ENCODE measurements around the gene STK32A. TPM values are rescaled to one million over a fixed set of nuclear protein-coding genes. Genes with fewer than 3 reads are reported as not detected.

The STK32A gene
- total and polyA plus RNA-seq, 10 donors, result 0.15 to 3.1 (median 0.90) TPM

DNA sequence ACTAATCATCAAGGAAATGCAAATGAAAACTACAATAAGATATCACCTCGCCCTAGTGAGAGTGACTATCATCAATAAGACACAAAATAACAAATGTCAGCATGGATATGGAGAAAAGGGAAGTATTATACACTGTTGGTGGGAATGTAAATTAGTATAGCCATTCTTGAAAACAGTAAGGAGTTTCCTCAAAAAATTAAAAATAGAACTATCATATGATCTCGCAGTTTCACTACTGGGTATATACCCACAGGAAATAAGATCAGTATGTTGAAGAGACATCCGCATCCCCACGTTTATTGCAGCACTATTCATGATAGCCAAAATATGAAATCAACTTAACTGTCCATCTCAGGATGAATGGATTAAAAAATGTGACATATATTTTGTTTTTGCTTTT lies 31.6 kb upstream of the STK32A start:
- TF ChIP-seq POLR2A (IDR thresholded peaks at IDR 0.05) (no peak), POLR2AphosphoS5 (IDR thresholded peaks at IDR 0.05) (no peak)
- TF ChIP-seq, protein P1, sequence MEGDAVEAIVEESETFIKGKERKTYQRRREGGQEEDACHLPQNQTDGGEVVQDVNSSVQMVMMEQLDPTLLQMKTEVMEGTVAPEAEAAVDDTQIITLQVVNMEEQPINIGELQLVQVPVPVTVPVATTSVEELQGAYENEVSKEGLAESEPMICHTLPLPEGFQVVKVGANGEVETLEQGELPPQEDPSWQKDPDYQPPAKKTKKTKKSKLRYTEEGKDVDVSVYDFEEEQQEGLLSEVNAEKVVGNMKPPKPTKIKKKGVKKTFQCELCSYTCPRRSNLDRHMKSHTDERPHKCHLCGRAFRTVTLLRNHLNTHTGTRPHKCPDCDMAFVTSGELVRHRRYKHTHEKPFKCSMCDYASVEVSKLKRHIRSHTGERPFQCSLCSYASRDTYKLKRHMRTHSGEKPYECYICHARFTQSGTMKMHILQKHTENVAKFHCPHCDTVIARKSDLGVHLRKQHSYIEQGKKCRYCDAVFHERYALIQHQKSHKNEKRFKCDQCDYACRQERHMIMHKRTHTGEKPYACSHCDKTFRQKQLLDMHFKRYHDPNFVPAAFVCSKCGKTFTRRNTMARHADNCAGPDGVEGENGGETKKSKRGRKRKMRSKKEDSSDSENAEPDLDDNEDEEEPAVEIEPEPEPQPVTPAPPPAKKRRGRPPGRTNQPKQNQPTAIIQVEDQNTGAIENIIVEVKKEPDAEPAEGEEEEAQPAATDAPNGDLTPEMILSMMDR (IDR thresholded peaks at IDR 0.05 in 8 of 11, conservative IDR thresholded peaks at IDR 0.05 in 3 of 11), result no peak

DNA sequence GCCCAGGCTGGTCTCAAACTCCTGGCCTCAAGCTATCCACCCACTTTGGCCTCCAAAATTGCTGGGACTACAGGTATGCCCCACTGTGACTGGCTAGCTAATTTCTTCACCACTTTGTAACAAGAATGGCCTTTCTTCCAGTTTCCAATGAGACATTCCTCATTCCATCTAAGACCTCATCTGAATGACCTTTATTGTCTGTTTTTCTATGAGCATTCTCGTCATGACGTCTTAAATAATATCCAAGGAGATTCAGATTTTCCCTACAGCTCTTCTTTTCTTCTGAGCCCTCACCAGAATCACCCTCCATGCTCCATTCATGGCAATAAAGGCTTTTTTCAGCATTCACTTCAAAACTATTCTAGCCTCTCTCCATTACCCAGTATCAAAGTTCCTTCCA lies 30.2 kb upstream of the STK32A start:
- intact Hi-C loops (cut with DNase I; ENCODE audit: low total_unique reads), result no loop called here
- no peaks in the 10 kb centered on the region for H3K36me3 ChIP-seq
- H3K4me3 ChIP-seq, result no peak overlapping the region
- no peaks in the 10 kb centered on the region for H3K27me3 ChIP-seq (replicated peaks in 1 of 7)
- H3K4me1 ChIP-seq, result no peaks in the 10 kb centered on the region
- 71 to 90% (median 82%) methylated on average over 2 of the region's 2 CpGs for WGBS, 5 donors
- DNase-seq, result no peak
- H3K27ac ChIP-seq, result no peak overlapping the region
- peaks cover 0 to 10% (median 1%) of the 10 kb centered on the region in 8 donors for H3K9me3 ChIP-seq
- no peak for TF ChIP-seq POLR2A (IDR thresholded peaks at IDR 0.05)
- TF ChIP-seq, protein P1 (IDR thresholded peaks at IDR 0.05 in 8 of 11, conservative IDR thresholded peaks at IDR 0.05 in 3 of 11), result no peak
- TF ChIP-seq POLR2AphosphoS5 (IDR thresholded peaks at IDR 0.05), result no peak

More for the DNA sequence above, 31.6 kb upstream of the STK32A start:
- H3K4me3 ChIP-seq, result no peak overlapping the region
- DNase-seq, result no peak
- intact Hi-C loops (cut with DNase I; ENCODE audit: low total_unique reads), result no loop called here
- 30 to 43% (median 37%) methylated on average over 4 of the region's 4 CpGs for WGBS, 5 donors
- H3K27me3 ChIP-seq (replicated peaks in 1 of 7), result no peaks in the 10 kb centered on the region
- no peaks in the 10 kb centered on the region for H3K4me1 ChIP-seq
- no peaks in the 10 kb centered on the region for H3K36me3 ChIP-seq
- H3K27ac ChIP-seq, result no peak overlapping the region
- peaks cover 0 to 10% (median 1%) of the 10 kb centered on the region in 8 donors for H3K9me3 ChIP-seq

DNA sequence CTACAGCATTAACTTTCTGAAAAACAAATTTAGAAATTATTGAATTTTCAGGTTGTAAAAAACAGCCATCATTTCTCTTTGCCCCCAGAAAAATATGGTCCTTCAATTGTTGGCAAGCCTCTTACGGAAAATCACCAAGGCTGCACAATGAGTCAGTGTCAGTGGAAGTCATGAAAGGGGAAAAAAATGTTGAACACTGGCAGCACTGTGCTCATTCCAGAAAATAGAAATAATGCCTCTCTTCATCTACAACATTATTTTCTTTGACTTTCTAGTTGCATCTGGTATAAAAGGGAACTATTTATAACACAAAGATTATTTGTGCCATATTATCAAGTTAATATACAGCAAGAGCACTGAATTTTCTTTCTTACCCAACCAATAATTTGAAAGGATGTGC lies 26.7 kb upstream of the STK32A start:
- no peak overlapping the region for H3K27ac ChIP-seq
- H3K36me3 ChIP-seq, result no peaks in the 10 kb centered on the region
- 69 to 88% (median 86%) methylated on average over 1 of the region's 1 CpG for WGBS, 5 donors
- DNase-seq, result no peak
- H3K9me3 ChIP-seq, result peaks cover 0 to 10% (median 1%) of the 10 kb centered on the region in 8 donors
- H3K27me3 ChIP-seq (replicated peaks in 1 of 7), result no peaks in the 10 kb centered on the region
- H3K4me1 ChIP-seq, result no peaks in the 10 kb centered on the region
- H3K4me3 ChIP-seq, result no peak overlapping the region
- intact Hi-C loops (cut with DNase I; ENCODE audit: low total_unique reads), result no loop called here
- TF ChIP-seq POLR2A (IDR thresholded peaks at IDR 0.05), result no peak
- TF ChIP-seq, protein P1 (IDR thresholded peaks at IDR 0.05 in 8 of 11, conservative IDR thresholded peaks at IDR 0.05 in 3 of 11), result no peak
- no peak for TF ChIP-seq POLR2AphosphoS5 (IDR thresholded peaks at IDR 0.05)

DNA sequence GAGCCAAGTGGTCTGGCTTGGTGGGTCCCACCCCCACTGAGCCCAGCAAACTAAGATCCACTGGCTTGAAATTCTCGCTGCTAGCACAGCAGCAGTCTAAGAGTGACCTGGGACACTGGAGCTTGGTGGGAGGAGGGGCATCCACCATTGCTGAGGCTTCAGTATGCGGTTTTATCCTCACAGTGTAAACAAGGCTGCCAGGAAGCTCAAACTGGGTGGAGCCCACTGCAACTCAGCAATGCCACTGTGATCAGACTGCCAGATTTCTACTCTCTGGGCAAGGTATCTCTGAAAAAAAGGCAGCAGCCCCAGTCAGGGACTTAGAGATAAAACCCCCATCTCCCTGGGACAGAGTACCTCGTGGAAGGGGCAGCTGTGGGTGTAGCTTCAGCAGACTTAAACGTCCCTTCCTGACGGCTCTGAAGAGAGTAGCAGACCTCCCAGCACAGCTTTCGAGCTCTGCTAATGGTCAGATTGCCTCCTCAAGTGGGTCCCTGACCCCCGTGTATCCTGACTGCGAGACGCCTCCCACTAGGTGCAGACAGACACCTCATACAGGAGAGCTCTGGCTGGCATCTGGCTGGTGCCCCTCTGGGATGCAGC lies 18.2 kb upstream of the STK32A start:
- H3K27me3 ChIP-seq (replicated peaks in 1 of 7), result peaks cover 0 to 4% (median 0%) of the 10 kb centered on the region in 7 donors
- 46 to 61% (median 52%) methylated on average over 7 to 9 of the region's 9 CpGs for WGBS, 5 donors
- no peaks in the 10 kb centered on the region for H3K36me3 ChIP-seq

More for the DNA sequence above, 18.2 kb upstream of the STK32A start:
- no peak overlapping the region for H3K4me3 ChIP-seq
- H3K9me3 ChIP-seq, result peaks cover 0 to 5% (median 0%) of the 10 kb centered on the region in 8 donors
- TF ChIP-seq POLR2AphosphoS5 (IDR thresholded peaks at IDR 0.05) (no peak), POLR2A (IDR thresholded peaks at IDR 0.05) (no peak)
- TF ChIP-seq, protein P1 (IDR thresholded peaks at IDR 0.05 in 8 of 11, conservative IDR thresholded peaks at IDR 0.05 in 3 of 11), result no peak
- intact Hi-C loops (cut with DNase I; ENCODE audit: low total_unique reads), result no loop called here
- H3K27ac ChIP-seq, result no peak overlapping the region
- DNase-seq, result no peak
- no peaks in the 10 kb centered on the region for H3K4me1 ChIP-seq

Data from spleen (tissue), 11 donors.